IMR-90 (cell line): ENCODE measurements around the gene EEF1AKMT1. TPM values are rescaled to one million over a fixed set of nuclear protein-coding genes. Genes with fewer than 3 reads are reported as not detected.

Experiments used
- ATAC-seq: fragments of 200-7000 bp; cut with Tn5 transposase; 2 replicates; pipeline ENCODE4 v1.9.1; 2020; ENCODE audit warnings: low read depth, mild to moderate bottlenecking, moderate library complexity
- BruUV-seq: library from RNA; stranded (reverse); fragments of 400-500 nt; replicated peaks from 2 replicates; lab custom pipeline; 2021; lab: Mats Ljungman, UMichigan
- CTCF ChIA-PET: fragments of 300-600 bp; formaldehyde crosslinking; extraction: SDS; loops from one replicate; lab custom pipeline; 2021; ENCODE audit warnings: antibody characterized with exemption; lab: Yijun Ruan, JAX
- POLR2A ChIA-PET: fragments of 300-600 bp; sonication (Branson Sonifier 250); formaldehyde crosslinking; loops from one replicate; lab custom pipeline; 2022; ENCODE audit warnings: antibody characterized with exemption; ENCODE audit not compliant: unreplicated experiment; lab: Charles Lee
- DNase-seq: peaks from one replicate; pipeline ENCODE4 v3.0.0; 2013
- H2AFZ ChIP-seq: replicated peaks from 2 replicates; pipeline ENCODE3; 2013; ENCODE audit warnings: low read length, mild to moderate bottlenecking; ENCODE audit not compliant: poor library complexity
- H2AK5ac ChIP-seq: 2 replicates; pipeline ENCODE4 v1.6.1; 2013; ENCODE audit warnings: low read depth, low read length, inconsistent platforms
- H2AK9ac ChIP-seq: replicated peaks from 2 replicates; pipeline ENCODE3; 2013; ENCODE audit warnings: mild to moderate bottlenecking, low read depth, low read length, moderate library complexity; ENCODE audit not compliant: poor library complexity
- H2BK120ac ChIP-seq: 2 replicates; pipeline ENCODE4 v1.6.1; 2013; ENCODE audit warnings: low read depth, low read length, inconsistent platforms
- H2BK15ac ChIP-seq: 3 replicates; pipeline ENCODE4 v1.6.1; 2013; ENCODE audit warnings: low read depth, low read length, inconsistent platforms
- H2BK20ac ChIP-seq: 2 replicates; pipeline ENCODE4 v1.6.1; 2013; ENCODE audit warnings: low read depth, mild to moderate bottlenecking, inconsistent platforms, low read length, moderate library complexity
- H2BK5ac ChIP-seq: 2 replicates; pipeline ENCODE4 v1.6.1; 2013; ENCODE audit warnings: mild to moderate bottlenecking, low read depth, low read length, inconsistent platforms; ENCODE audit not compliant: poor library complexity, severe bottlenecking
- H3K14ac ChIP-seq: replicated peaks from 2 replicates; pipeline ENCODE4 v1.6.1; 2013; ENCODE audit warnings: low read depth, low read length, inconsistent platforms
- H3K18ac ChIP-seq: 2 replicates; pipeline ENCODE4 v1.6.1; 2013; ENCODE audit warnings: low read depth, low read length, control low read depth
- H3K23ac ChIP-seq: 2 replicates; pipeline ENCODE4 v1.6.1; 2013; ENCODE audit warnings: low read depth, low read length, inconsistent platforms
- H3K27ac ChIP-seq: 2 replicates; pipeline ENCODE4 v1.5.1; 2013; ENCODE audit warnings: mild to moderate bottlenecking, control low read depth, low read length; ENCODE audit not compliant: insufficient read depth
- H3K27me3 ChIP-seq: 2 replicates; pipeline ENCODE4 v1.6.1; 2013; ENCODE audit warnings: low read length; ENCODE audit not compliant: control insufficient read depth, insufficient read depth
- H3K36me3 ChIP-seq: 2 replicates; pipeline ENCODE4 v1.6.1; 2013; ENCODE audit warnings: low read length, mixed read lengths; ENCODE audit not compliant: control insufficient read depth, insufficient read depth
- H3K4ac ChIP-seq: 2 replicates; pipeline ENCODE4 v1.6.1; 2013; ENCODE audit warnings: low read depth, low read length, inconsistent platforms
- H3K4me1 ChIP-seq: 2 replicates; pipeline ENCODE4 v1.6.1; 2013; ENCODE audit warnings: low read length, mixed read lengths; ENCODE audit not compliant: control insufficient read depth, insufficient read depth
- H3K4me2 ChIP-seq: 2 replicates; pipeline ENCODE4 v1.6.1; 2013; ENCODE audit warnings: low read depth, mild to moderate bottlenecking, control low read depth, low read length, moderate library complexity
- H3K4me3 ChIP-seq: 2 replicates; pipeline ENCODE4 v1.5.1; 2013; ENCODE audit warnings: low read depth, mild to moderate bottlenecking, control low read depth, low read length, moderate library complexity; ENCODE audit not compliant: insufficient read depth
- H3K56ac ChIP-seq: 2 replicates; pipeline ENCODE4 v1.6.1; 2013; ENCODE audit warnings: low read length, inconsistent platforms; ENCODE audit not compliant: insufficient read depth; ENCODE audit errors: extremely low read depth
- H3K79me1 ChIP-seq, 2 experiments: 2 replicates each; pipeline ENCODE4 v1.6.1; 2013; ENCODE audit warnings: low read length in 2 of 2, inconsistent platforms in 1 of 2, low read depth in 1 of 2
- H3K9ac ChIP-seq: 2 replicates; pipeline ENCODE4 v1.6.1; 2013; ENCODE audit warnings: low read depth, low read length, control low read depth
- H3K9me1 ChIP-seq: 2 replicates; pipeline ENCODE4 v1.6.1; 2013; ENCODE audit warnings: low read length, inconsistent platforms; ENCODE audit not compliant: insufficient read depth
- H3K9me3 ChIP-seq: 2 replicates; pipeline ENCODE4 v1.6.1; 2013; ENCODE audit warnings: low read length; ENCODE audit not compliant: control insufficient read depth, insufficient read depth
- H4K20me1 ChIP-seq: 2 replicates; pipeline ENCODE4 v1.6.1; 2013; ENCODE audit warnings: low read length, inconsistent platforms; ENCODE audit not compliant: insufficient read depth
- H4K5ac ChIP-seq: 2 replicates; pipeline ENCODE4 v1.6.1; 2013; ENCODE audit warnings: mild to moderate bottlenecking, low read depth, low read length, control low read depth
- H4K8ac ChIP-seq, 2 experiments: 2 replicates each; pipeline ENCODE4 v1.6.1; 2013; ENCODE audit warnings: low read depth in 2 of 2, low read length in 2 of 2, control low read depth in 1 of 2, inconsistent platforms in 1 of 2
- H4K91ac ChIP-seq: 2 replicates; pipeline ENCODE4 v1.6.1; 2013; ENCODE audit warnings: low read depth, low read length, inconsistent platforms; ENCODE audit not compliant: insufficient read depth
- BHLHE40 ChIP-seq: fragments of 150-350 bp; IDR thresholded peaks from 2 replicates; pipeline ENCODE4 v1.6.1; 2016; ENCODE audit warnings: mild to moderate bottlenecking, low read depth, low read length
- CHD1 ChIP-seq: IDR thresholded peaks from 2 replicates; pipeline ENCODE4 v1.6.1; 2012; ENCODE audit warnings: low read depth, low read length, improper control_type of control experiment
- FOS ChIP-seq: fragments of 150-350 bp; IDR thresholded peaks from 2 replicates; pipeline ENCODE4 v1.6.1; 2016; ENCODE audit warnings: low read depth, low read length
- POLR2A ChIP-seq: IDR thresholded peaks from 2 replicates; pipeline ENCODE4 v1.6.1; 2012; ENCODE audit warnings: mild to moderate bottlenecking, low read depth, low read length
- RFX5 ChIP-seq: IDR thresholded peaks from 2 replicates; pipeline ENCODE4 v1.8.0; 2012; ENCODE audit warnings: low read depth, mild to moderate bottlenecking, low read length, moderate library complexity
- SMC3 ChIP-seq: fragments of 150-350 bp; IDR thresholded peaks from 2 replicates; pipeline ENCODE4 v1.6.1; 2016; ENCODE audit warnings: low read depth, mild to moderate bottlenecking, antibody characterized with exemption, low read length, moderate library complexity
- WGBS, 2 experiments: methylation state at CpG; one replicate each; pipeline versions ENCODE4 v1.1.5 to v1.1.7; 2013; ENCODE audit warnings: missing lambda C conversion rate in 2 of 2; ENCODE audit not compliant: insufficient read length in 1 of 2; ENCODE audit errors: extremely low coverage in 2 of 2; 5-methylcytosine and 5-hydroxymethylcytosine counted together
- dilution Hi-C: fragments of 300-500 bp; cut with HindIII; formaldehyde crosslinking; loops from one replicate; pipeline ENCODE4 v1.14.3; 2018; ENCODE audit warnings: low sequenced_read_pairs; ENCODE audit not compliant: unreplicated experiment
- in situ Hi-C: fragments of 300-500 bp; cut with MboI; formaldehyde crosslinking; loops from 3 replicates; pipeline ENCODE4 v1.14.3; 2019; ENCODE audit warnings: low sequenced_read_pairs, inconsistent platforms, mixed read lengths
- intact Hi-C: fragments of 100-400 bp; cut with micrococcal nuclease; formaldehyde crosslinking; loops from 2 replicates; pipeline ENCODE4 v1.10.0; 2022
- polyA plus RNA-seq, 3 experiments: library from polyadenylated mRNA; depleted of rRNA; stranded (reverse); fragments of >200 nt; gene quantifications; 2 replicates each; pipeline ENCODE4 v1.2.3, GENCODE V29; 2012; ENCODE audit warnings: low replicate concordance in 1 of 3
- total RNA-seq: library from RNA; depleted of rRNA; stranded (reverse); fragments of >200 nt; gene quantifications from 2 replicates; pipeline ENCODE4 v1.2.3, GENCODE V29; 2012
- TF ChIP-seq, protein P1 (sequence below): conservative IDR thresholded peaks from 2 replicates; pipeline ENCODE4 v1.5.1; 2012; ENCODE audit warnings: mild to moderate bottlenecking, low read depth, low read length, improper control_type of control experiment

The EEF1AKMT1 gene
- total and polyA plus RNA-seq, 2 of the 4 experiments (the other 2 are of a cell fraction): 10.0 to 10.6 TPM

DNA sequence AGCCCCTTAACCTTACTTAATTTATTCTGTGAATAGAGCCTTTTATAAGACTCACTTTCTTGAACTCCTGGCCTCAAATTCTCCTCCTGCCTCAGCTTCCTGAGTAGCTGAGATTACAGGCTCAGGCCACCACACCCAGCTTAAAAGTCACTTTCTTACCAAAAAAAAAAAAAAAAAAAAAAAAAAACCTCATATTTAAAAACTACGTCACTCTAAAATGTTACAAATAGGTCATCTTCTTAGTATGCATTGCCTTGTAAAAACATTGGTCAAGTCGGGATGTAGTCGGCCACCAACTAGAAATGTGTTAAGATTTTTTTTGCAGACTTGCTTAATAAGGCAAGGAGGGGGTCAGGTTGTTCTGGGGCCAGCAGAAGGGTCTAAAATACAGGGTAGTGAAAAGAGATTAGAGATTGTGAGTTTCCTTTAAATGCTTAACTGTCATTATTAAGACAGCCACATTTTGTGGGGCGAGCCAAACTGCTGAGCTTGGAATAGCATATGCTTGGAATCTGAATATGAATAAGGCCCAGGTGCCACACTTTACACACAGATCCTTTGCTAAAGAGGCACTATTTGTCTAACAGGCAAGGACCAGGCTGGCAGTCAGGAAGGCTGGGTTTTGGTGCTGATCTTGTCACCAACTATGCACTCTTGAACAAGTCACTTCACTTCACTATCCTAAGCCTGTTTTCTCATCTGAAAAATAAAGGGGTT, 86.7 kb downstream of the EEF1AKMT1 start:
- Histone ChIP-seq H3K9me3 (no peaks in the 10 kb centered on the region), H3K4me2 (no peak overlapping the region), H3K9me1 (no peaks in the 10 kb centered on the region), H2BK20ac (no peak overlapping the region), H2AFZ (no peak overlapping the region), H3K14ac (no peak overlapping the region), H3K4me3 (no peak overlapping the region), H3K4me1 (peaks cover 2% of the 10 kb centered on the region; the same call in 1 of the 2 replicates), H3K27me3 (no peaks in the 10 kb centered on the region), H4K20me1 (no peaks in the 10 kb centered on the region), H3K27ac (no peak overlapping the region), H3K36me3 (no peaks in the 10 kb centered on the region), H2BK5ac (no peak overlapping the region), H2BK120ac (no peak overlapping the region), H2AK5ac (no peak overlapping the region), H3K56ac (no peak overlapping the region), H4K91ac (no peak overlapping the region), H3K79me1 (no peaks in the 10 kb centered on the region), H3K9ac (no peak overlapping the region), H3K4ac (no peak overlapping the region), H3K23ac (no peak overlapping the region), H2BK15ac (no peak overlapping the region), H4K5ac (no peak overlapping the region), H3K18ac (no peak overlapping the region; the same call in 1 of the 2 replicates), H4K8ac (no peak overlapping the region), H2AK9ac (no peak overlapping the region)
- no peak for DNase-seq
- POLR2A ChIA-PET: no interaction called here
- CTCF ChIA-PET: interaction anchor here (0.6 kb wide), 1 partner anchor 8 kb away, joined by 3 read pairs; no protein-coding TSS in a partner anchor
- WGBS, 2 experiments: 100% methylated on average over 1 of the region's 4 CpGs; no CpG with 5 or more reads in 1 of the 2 experiments
- intact Hi-C loops: loop anchor here (5.0 kb wide), 1 partner anchor 160 kb away; the partner anchor contains the start of gene CRYL1
- dilution Hi-C loops: no loop called here
- BruUV-seq: no TSS peak
- TF ChIP-seq POLR2A (no peak), SMC3 (no peak), CHD1 (no peak), BHLHE40 (no peak), RFX5 (no peak), FOS (no peak)
- TF ChIP-seq, protein P1, sequence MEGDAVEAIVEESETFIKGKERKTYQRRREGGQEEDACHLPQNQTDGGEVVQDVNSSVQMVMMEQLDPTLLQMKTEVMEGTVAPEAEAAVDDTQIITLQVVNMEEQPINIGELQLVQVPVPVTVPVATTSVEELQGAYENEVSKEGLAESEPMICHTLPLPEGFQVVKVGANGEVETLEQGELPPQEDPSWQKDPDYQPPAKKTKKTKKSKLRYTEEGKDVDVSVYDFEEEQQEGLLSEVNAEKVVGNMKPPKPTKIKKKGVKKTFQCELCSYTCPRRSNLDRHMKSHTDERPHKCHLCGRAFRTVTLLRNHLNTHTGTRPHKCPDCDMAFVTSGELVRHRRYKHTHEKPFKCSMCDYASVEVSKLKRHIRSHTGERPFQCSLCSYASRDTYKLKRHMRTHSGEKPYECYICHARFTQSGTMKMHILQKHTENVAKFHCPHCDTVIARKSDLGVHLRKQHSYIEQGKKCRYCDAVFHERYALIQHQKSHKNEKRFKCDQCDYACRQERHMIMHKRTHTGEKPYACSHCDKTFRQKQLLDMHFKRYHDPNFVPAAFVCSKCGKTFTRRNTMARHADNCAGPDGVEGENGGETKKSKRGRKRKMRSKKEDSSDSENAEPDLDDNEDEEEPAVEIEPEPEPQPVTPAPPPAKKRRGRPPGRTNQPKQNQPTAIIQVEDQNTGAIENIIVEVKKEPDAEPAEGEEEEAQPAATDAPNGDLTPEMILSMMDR: no peak
- ATAC-seq: no peak
- in situ Hi-C loops: no loop called here
